Brain microvascular endothelial cell (primary cell): Measurements from ENCODE around the gene MAPK12.

Experiments
- DNase-seq: peaks from one replicate; pipeline ENCODE4 v3.0.0-alpha.2; 2020
- H3K27ac ChIP-seq: fragments of 250-450 bp; sonication (Bioruptor Pico); 2 replicates; pipeline ENCODE4 v1.5.1; 2020; ENCODE audit warnings: mild to moderate bottlenecking, moderate library complexity
- H3K27me3 ChIP-seq: fragments of 250-450 bp; sonication (Bioruptor Pico); replicated peaks from 2 replicates; pipeline ENCODE4 v1.5.1; 2020; ENCODE audit warnings: mild to moderate bottlenecking
- H3K36me3 ChIP-seq: fragments of 250-450 bp; sonication (Bioruptor Pico); replicated peaks from 2 replicates; pipeline ENCODE4 v1.5.1; 2020; ENCODE audit warnings: mild to moderate bottlenecking
- H3K4me3 ChIP-seq: 2 replicates; pipeline ENCODE4 v1.5.1; 2011; ENCODE audit warnings: low read depth, mild to moderate bottlenecking, control low read depth, low read length, moderate library complexity
- in situ Hi-C: cut with HindIII; loops from 2 replicates; pipeline ENCODE4 v1.10.0; 2017; ENCODE audit warnings: low sequenced_read_pairs, low pct_ligation_motif_present
- TF ChIP-seq, protein P1 (sequence below): IDR thresholded peaks from 2 replicates; pipeline ENCODE4 v1.5.1; 2011; ENCODE audit warnings: low read depth, mild to moderate bottlenecking, moderate library complexity, low read length, control low read depth, inconsistent platforms; ENCODE audit errors: missing control alignments

Gene MAPK12

DNA sequence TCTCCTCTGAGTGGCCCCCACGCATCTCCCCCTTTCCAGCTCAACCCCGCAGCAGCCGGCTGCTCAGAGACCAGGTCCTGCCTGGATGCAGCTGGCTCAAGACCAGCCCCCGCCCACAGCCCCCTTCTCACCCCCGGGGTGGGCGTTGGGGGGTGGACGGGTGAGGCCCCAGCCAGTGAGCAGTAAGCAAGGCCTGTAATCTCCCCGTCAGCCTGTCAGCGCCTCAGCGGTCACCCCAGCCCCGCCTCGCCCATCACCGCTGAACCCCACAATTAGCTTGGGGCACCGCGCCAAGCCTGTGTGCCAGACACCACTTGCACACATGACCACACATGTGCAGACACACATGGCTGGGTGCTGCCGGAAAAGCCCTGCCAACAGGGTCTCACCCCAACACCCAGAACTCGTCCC, 40.1 kb upstream of the MAPK12 start:
- TF ChIP-seq, protein P1, sequence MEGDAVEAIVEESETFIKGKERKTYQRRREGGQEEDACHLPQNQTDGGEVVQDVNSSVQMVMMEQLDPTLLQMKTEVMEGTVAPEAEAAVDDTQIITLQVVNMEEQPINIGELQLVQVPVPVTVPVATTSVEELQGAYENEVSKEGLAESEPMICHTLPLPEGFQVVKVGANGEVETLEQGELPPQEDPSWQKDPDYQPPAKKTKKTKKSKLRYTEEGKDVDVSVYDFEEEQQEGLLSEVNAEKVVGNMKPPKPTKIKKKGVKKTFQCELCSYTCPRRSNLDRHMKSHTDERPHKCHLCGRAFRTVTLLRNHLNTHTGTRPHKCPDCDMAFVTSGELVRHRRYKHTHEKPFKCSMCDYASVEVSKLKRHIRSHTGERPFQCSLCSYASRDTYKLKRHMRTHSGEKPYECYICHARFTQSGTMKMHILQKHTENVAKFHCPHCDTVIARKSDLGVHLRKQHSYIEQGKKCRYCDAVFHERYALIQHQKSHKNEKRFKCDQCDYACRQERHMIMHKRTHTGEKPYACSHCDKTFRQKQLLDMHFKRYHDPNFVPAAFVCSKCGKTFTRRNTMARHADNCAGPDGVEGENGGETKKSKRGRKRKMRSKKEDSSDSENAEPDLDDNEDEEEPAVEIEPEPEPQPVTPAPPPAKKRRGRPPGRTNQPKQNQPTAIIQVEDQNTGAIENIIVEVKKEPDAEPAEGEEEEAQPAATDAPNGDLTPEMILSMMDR: no peak
- DNase-seq: no peak
- Histone ChIP-seq H3K27me3 (no peaks in the 10 kb centered on the region), H3K27ac (no peak overlapping the region), H3K4me3 (no peak overlapping the region), H3K36me3 (peaks cover 8% of the 10 kb centered on the region)
- in situ Hi-C loops: no loop called here

DNA sequence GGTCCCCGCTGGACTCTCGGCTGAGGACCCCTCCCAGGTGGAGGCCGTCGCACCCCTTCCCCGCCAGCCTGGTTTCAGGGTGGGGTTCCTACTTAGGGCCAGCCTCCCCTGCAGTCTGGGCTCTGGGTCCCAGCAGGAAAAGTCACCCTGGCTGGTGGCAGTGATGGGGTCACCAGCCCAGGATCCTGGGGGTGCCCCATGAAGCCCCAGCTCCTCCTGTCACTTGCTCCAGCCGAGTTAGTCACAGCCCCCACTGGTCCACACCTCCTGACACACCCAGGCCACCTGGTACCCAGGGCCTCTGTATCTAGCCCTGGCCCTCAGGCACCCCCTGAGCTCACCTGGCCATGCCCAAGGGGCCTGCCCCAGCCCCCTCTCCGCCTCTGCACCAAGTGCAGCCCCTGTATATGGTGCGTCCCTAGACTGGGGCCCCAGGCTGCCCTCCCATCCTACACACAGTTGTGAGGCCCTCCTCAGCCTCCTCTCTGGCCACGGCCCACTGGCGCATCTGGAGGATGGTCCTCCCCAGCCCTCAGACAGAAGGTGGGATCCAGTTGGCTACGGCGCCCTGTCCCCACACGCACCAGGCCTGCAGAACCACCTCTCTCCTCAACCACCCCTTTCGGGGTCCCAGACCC, 39.3 kb upstream of the MAPK12 start:
- Histone ChIP-seq H3K4me3 (no peak overlapping the region), H3K27ac (no peak overlapping the region), H3K27me3 (no peaks in the 10 kb centered on the region), H3K36me3 (peaks cover 8% of the 10 kb centered on the region)
- in situ Hi-C loops: no loop called here
- TF ChIP-seq, protein P1: no peak
- no peak for DNase-seq

DNA sequence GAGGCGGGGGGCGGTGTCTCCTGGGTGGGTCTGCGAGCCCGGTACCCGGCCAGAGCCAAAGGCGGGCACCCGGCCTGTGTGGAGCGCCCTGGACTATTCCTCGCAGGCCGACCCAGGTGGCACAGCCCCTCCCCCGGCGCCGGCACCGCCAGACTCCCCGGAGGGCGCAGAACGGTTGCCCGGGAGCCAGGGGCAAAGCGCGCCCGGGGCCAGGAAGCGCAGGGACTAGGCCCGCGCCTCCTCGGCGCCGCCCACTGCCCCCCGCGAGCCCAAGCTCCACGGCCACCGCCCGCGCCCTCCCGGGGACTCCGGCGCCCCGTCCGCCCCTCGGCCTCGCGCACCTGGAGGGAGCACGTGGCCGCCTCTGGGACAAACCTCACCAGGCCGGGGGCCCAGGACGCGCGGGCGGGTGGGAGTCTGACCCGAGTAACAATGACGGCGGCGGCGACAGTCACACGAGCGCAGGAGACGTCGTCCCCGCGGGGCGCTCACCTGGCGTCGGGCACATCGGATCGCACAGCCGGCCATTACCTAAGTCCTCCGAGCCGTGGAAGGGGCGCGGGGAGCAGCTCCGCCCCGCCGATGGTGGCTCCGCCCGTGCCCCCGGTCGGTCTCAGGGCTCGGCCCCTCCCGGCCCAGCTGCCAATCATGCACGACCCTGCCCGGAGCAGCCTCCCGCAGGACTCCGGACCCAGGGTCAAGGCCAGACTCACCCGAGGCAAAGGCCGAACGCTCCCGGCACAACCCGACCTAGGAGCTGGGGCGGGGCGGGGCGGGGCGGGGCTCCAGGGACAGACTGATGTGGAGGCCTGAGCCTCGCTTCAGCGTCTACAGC, 38.5 kb upstream of the MAPK12 start:
- Histone ChIP-seq H3K27me3 (no peaks in the 10 kb centered on the region), H3K4me3 (no peak overlapping the region), H3K36me3 (peaks cover 8% of the 10 kb centered on the region), H3K27ac (no peak overlapping the region)
- TF ChIP-seq, protein P1: no peak
- in situ Hi-C loops: no loop called here
- DNase-seq: no peak

DNA sequence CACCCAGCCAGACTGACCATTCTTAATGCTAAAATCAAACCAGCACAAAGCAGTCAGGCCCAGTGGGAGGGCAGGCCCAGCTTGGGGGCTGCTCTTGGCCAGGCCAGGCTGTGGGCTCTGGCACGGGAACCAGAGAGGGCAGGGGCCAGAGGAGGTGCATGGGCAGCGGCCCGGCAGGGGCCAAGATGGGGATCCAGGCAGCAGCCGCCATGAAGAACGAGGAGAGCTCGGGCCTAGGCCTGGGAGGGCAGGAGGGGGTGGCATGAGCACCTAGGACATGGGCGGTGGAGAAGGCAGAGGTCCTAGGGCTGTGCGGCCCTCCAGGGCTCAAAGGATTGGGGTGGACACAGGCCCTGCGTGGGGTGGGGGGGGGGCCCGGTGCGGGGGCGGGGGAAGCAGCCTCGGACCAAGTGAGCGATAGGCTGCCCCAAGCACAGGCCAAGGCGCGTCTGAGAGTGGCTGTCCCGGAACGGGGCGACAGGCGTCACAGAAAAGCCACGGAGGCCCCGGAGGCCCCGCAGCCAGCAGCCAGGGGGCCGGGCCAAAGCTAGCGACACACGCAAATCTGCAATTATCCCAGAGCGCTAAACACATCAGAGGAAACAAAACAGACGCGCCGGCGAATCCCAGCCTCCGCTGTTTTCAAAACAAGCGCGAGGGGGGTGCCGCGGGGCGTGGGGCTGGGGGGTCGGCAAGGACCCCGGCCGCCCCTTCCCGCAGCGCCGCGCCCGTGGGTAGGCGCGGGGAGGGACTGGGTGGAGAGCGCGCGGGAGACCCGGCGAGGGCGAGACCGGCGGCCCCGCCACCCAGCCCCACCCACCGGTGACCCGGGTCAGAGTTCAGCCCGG, 37.7 kb upstream of the MAPK12 start:
- in situ Hi-C loops: no loop called here
- H3K27me3 ChIP-seq: no peaks in the 10 kb centered on the region
- H3K27ac ChIP-seq: no peak overlapping the region
- no peak overlapping the region for H3K4me3 ChIP-seq
- H3K36me3 ChIP-seq: peaks cover 8% of the 10 kb centered on the region
- TF ChIP-seq, protein P1: no peak
- DNase-seq: no peak

DNA sequence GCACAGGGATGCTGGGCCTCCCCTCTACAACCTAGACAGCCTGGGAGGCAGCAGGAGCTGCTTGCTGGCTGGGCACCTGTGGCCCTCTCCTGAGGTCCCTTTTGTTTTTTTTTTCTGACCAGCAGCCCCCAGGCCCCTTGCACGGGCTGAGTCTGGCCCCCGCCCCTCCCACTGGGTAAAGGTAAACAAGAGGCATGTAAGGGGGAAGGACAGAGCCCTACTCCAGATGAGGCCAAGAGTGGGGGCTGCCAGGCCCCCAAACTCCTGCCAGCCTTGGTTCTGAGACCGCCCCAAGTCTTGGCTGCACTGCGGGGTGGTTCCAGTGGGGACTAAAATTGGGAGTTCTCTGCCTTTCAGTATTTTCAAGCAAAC, 36.8 kb upstream of the MAPK12 start:
- TF ChIP-seq, protein P1: no peak
- H3K27ac ChIP-seq: no peak overlapping the region
- no peak for DNase-seq
- no peak overlapping the region for H3K4me3 ChIP-seq
- in situ Hi-C loops: no loop called here
- no peaks in the 10 kb centered on the region for H3K27me3 ChIP-seq
- peaks cover 8% of the 10 kb centered on the region for H3K36me3 ChIP-seq
